PC-9 (cell line): ENCODE data around the gene MTRFR.

Experiments used
- CTCF ChIP-seq: fragments of 200-600 bp; sonication (generic); conservative IDR thresholded peaks from 2 replicates; pipeline ENCODE4 v1.6.1; 2017; ENCODE audit warnings: mixed run types, antibody characterized with exemption, mild to moderate bottlenecking, moderate library complexity
- EZH2 ChIP-seq: fragments of 200-600 bp; sonication (generic); IDR thresholded peaks from 2 replicates; pipeline ENCODE4 v1.8.0; 2017; ENCODE audit warnings: antibody characterized with exemption, low read depth

GRCh38 chr12:123293178-123293760 lies 60.0 kb downstream of the MTRFR start:
- TF ChIP-seq CTCF (no peak), EZH2 (no peak)
